WTC11 (cell line): ENCODE data around the gene WIPF3. TPM values are rescaled to one million over a fixed set of nuclear protein-coding genes. Genes with fewer than 3 reads are reported as not detected.

Experiments
- ATAC-seq: fragments of 200-7000 bp; cut with Tn5 transposase; 2 replicates; pipeline ENCODE4 v1.10.0; 2021; ENCODE audit warnings: mild to moderate bottlenecking, moderate library complexity
- CTCF ChIA-PET: fragments of 300-600 bp; sonication (Branson Sonifier 250); formaldehyde crosslinking; loops from one replicate; lab custom pipeline; 2021; ENCODE audit warnings: antibody characterized with exemption; lab: Charles Lee
- POLR2A ChIA-PET: fragments of 350-600 bp; sonication (Branson Sonifier 250); formaldehyde crosslinking; loops from one replicate; lab custom pipeline; 2021; ENCODE audit warnings: antibody characterized with exemption; lab: Charles Lee
- DNase-seq: peaks from one replicate; pipeline ENCODE4 v3.0.0; 2021; ENCODE audit warnings: low spot score
- H3K27ac Mint-ChIP-seq: 2 replicates; pipeline ENCODE4 v1.8.0; 2021; ENCODE audit warnings: mixed read lengths
- H3K27me3 Mint-ChIP-seq: 2 replicates; pipeline ENCODE4 v1.8.0; 2021; ENCODE audit warnings: low read depth, mild to moderate bottlenecking, moderate library complexity, mixed read lengths
- H3K36me3 Mint-ChIP-seq: 2 replicates; pipeline ENCODE4 v1.8.0; 2021; ENCODE audit warnings: mixed read lengths
- H3K4me1 Mint-ChIP-seq: 2 replicates; pipeline ENCODE4 v1.8.0; 2022; ENCODE audit warnings: mixed read lengths
- H3K4me3 Mint-ChIP-seq: 2 replicates; pipeline ENCODE4 v1.8.0; 2021; ENCODE audit warnings: mild to moderate bottlenecking, moderate library complexity, mixed read lengths
- H3K9me3 Mint-ChIP-seq: 2 replicates; pipeline ENCODE4 v1.8.0; 2021; ENCODE audit warnings: mixed read lengths
- AFF4 ChIP-seq: sonication (generic); formaldehyde crosslinking; IDR thresholded peaks from 2 replicates; pipeline ENCODE4 v1.8.1; 2023; ENCODE audit warnings: mild to moderate bottlenecking, missing genetic modification reagents, borderline replicate concordance
- CREM ChIP-seq: sonication (generic); formaldehyde crosslinking; IDR thresholded peaks from 2 replicates; pipeline ENCODE4 v1.8.1; 2022; ENCODE audit warnings: mild to moderate bottlenecking, missing genetic modification reagents, moderate library complexity
- E2F1 ChIP-seq: sonication (generic); formaldehyde crosslinking; IDR thresholded peaks from 2 replicates; pipeline ENCODE4 v1.8.0; 2022; ENCODE audit warnings: mild to moderate bottlenecking, missing genetic modification reagents
- ETV6 ChIP-seq: sonication (generic); formaldehyde crosslinking; IDR thresholded peaks from 2 replicates; pipeline ENCODE4 v1.8.1; 2022; ENCODE audit warnings: mild to moderate bottlenecking, missing genetic modification reagents
- FOXK1 ChIP-seq: sonication (generic); formaldehyde crosslinking; IDR thresholded peaks from 2 replicates; pipeline ENCODE4 v1.8.0; 2022; ENCODE audit warnings: mild to moderate bottlenecking, moderate library complexity, missing genetic modification reagents
- GABPB1 ChIP-seq: sonication (generic); formaldehyde crosslinking; IDR thresholded peaks from 2 replicates; pipeline ENCODE4 v1.8.1; 2023; ENCODE audit warnings: mild to moderate bottlenecking, missing genetic modification reagents
- HMGXB4 ChIP-seq: sonication (generic); formaldehyde crosslinking; IDR thresholded peaks from 2 replicates; pipeline ENCODE4 v1.8.1; 2023; ENCODE audit warnings: mild to moderate bottlenecking, moderate library complexity, missing genetic modification reagents
- IRF2 ChIP-seq: sonication (generic); formaldehyde crosslinking; IDR thresholded peaks from 2 replicates; pipeline ENCODE4 v1.8.0; 2022; ENCODE audit warnings: low read depth, missing genetic modification reagents, borderline replicate concordance
- JAZF1 ChIP-seq: fragments of 250-450 bp; sonication (Bioruptor Pico); IDR thresholded peaks from 2 replicates; pipeline ENCODE4 v1.9.0; 2021; ENCODE audit warnings: moderate library complexity, mild to moderate bottlenecking, inconsistent platforms
- MAX ChIP-seq: sonication (generic); formaldehyde crosslinking; IDR thresholded peaks from 2 replicates; pipeline ENCODE4 v1.8.0; 2022; ENCODE audit warnings: mild to moderate bottlenecking, missing genetic modification reagents
- NFE2L1 ChIP-seq: sonication (generic); formaldehyde crosslinking; IDR thresholded peaks from 2 replicates; pipeline ENCODE4 v1.8.1; 2023; ENCODE audit warnings: missing genetic modification reagents
- NR2C2 ChIP-seq: sonication (generic); formaldehyde crosslinking; IDR thresholded peaks from 2 replicates; pipeline ENCODE4 v1.8.0; 2022; ENCODE audit warnings: mild to moderate bottlenecking, missing genetic modification reagents
- NR3C1 ChIP-seq: sonication (generic); formaldehyde crosslinking; conservative IDR thresholded peaks from 2 replicates; pipeline ENCODE4 v1.8.1; 2023; ENCODE audit warnings: low read depth, mild to moderate bottlenecking, missing genetic modification reagents
- PRRX2 ChIP-seq: fragments of 250-450 bp; sonication (Bioruptor Pico); IDR thresholded peaks from 2 replicates; pipeline ENCODE4 v1.8.0; 2021; ENCODE audit warnings: mild to moderate bottlenecking
- SOX15 ChIP-seq: fragments of 250-450 bp; sonication (Bioruptor Pico); IDR thresholded peaks from 2 replicates; pipeline ENCODE4 v1.9.0; 2021; ENCODE audit warnings: mild to moderate bottlenecking
- total RNA-seq: library from RNA; stranded (reverse); gene quantifications from 3 replicates; pipeline ENCODE4 v1.2.3, GENCODE V29; 2021
- TF ChIP-seq, protein P1 (sequence below): fragments of 250-450 bp; sonication (Bioruptor Pico); IDR thresholded peaks from 2 replicates; pipeline ENCODE4 v1.9.0; 2021; ENCODE audit warnings: mild to moderate bottlenecking, borderline replicate concordance
- TF ChIP-seq, protein P2 (sequence below): sonication (generic); formaldehyde crosslinking; IDR thresholded peaks from 2 replicates; pipeline ENCODE4 v1.8.1; 2022; ENCODE audit warnings: mild to moderate bottlenecking, missing genetic modification reagents, moderate library complexity, borderline replicate concordance
- TF ChIP-seq, protein P3 (sequence below): sonication (generic); formaldehyde crosslinking; IDR thresholded peaks from 2 replicates; pipeline ENCODE4 v1.8.1; 2022; ENCODE audit warnings: mild to moderate bottlenecking, moderate library complexity, missing genetic modification reagents
- TF ChIP-seq, protein P4 (sequence below): sonication (generic); formaldehyde crosslinking; IDR thresholded peaks from 2 replicates; pipeline ENCODE4 v1.8.0; 2023; ENCODE audit warnings: missing genetic modification reagents

Gene WIPF3
- total RNA-seq, 1 experiment from 2014 or later = 9.9 TPM

DNA sequence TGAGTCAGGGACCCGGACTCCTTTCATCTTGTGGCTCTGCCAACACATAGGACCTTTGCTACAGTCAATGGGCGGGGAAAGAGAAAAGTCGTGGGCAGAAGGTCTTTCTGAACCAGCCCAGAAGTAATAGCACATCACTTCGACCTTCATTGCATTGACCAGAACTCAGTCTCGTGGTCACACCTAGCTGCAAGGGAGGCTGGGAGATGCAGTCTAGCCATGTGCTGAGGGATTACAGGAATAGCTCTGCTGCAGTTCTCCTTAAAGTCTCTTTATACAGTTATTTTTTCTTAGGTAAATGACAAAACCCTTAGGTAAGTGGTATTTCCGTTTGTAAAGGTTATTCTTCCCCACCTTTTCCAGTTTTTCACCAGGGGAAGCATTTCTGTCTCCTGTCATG is 25.4 kb downstream of the WIPF3 start:
- ChIA-PET CTCF (no interaction called here), POLR2A (no interaction called here)
- no peak for ATAC-seq
- Mint-ChIP-seq H3K4me1 (no peaks in the 10 kb centered on the region), H3K27me3 (no peaks in the 10 kb centered on the region), H3K4me3 (no peak overlapping the region), H3K9me3 (peaks cover 16% of the 10 kb centered on the region), H3K36me3 (peaks cover 8% of the 10 kb centered on the region), H3K27ac (no peak overlapping the region)
- DNase-seq = no peak
- TF ChIP-seq NR2C2 (CRISPR knock-in tag) = no peak

DNA sequence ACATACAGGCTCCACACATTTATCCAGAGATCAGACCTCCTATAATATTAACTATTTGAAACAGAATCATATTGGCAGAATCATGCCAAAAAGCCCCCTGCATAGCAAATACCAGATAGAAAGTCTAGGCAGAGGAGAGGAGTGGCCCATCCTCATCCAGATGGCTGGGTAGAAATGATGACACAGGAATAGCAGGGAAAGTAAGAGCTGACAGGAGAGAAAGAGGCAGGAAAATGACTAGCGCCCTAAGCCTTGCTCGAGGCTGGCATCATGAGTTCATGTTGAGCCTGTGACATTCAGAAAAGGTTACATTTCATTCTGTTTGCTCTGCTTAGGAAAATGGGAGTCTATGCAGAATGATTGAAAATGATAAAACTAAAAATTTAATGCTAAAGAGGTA is 27.6 kb downstream of the WIPF3 start:
- DNase-seq (no peak), ATAC-seq (no peak)
- Mint-ChIP-seq H3K36me3 (peaks cover 8% of the 10 kb centered on the region), H3K9me3 (peaks cover 16% of the 10 kb centered on the region), H3K27me3 (no peaks in the 10 kb centered on the region), H3K27ac (no peak overlapping the region), H3K4me3 (no peak overlapping the region), H3K4me1 (no peaks in the 10 kb centered on the region)
- CTCF ChIA-PET = no interaction called here
- POLR2A ChIA-PET = no interaction called here
- no peak for TF ChIP-seq ETV6 (CRISPR knock-in tag)
- TF ChIP-seq NR2C2 (CRISPR knock-in tag) = no peak
- no peak for TF ChIP-seq E2F1
- no peak for TF ChIP-seq CREM (CRISPR knock-in tag)
- TF ChIP-seq MAX = no peak
- no peak for TF ChIP-seq SOX15 (CRISPR knock-in tag)
- TF ChIP-seq, protein P1, sequence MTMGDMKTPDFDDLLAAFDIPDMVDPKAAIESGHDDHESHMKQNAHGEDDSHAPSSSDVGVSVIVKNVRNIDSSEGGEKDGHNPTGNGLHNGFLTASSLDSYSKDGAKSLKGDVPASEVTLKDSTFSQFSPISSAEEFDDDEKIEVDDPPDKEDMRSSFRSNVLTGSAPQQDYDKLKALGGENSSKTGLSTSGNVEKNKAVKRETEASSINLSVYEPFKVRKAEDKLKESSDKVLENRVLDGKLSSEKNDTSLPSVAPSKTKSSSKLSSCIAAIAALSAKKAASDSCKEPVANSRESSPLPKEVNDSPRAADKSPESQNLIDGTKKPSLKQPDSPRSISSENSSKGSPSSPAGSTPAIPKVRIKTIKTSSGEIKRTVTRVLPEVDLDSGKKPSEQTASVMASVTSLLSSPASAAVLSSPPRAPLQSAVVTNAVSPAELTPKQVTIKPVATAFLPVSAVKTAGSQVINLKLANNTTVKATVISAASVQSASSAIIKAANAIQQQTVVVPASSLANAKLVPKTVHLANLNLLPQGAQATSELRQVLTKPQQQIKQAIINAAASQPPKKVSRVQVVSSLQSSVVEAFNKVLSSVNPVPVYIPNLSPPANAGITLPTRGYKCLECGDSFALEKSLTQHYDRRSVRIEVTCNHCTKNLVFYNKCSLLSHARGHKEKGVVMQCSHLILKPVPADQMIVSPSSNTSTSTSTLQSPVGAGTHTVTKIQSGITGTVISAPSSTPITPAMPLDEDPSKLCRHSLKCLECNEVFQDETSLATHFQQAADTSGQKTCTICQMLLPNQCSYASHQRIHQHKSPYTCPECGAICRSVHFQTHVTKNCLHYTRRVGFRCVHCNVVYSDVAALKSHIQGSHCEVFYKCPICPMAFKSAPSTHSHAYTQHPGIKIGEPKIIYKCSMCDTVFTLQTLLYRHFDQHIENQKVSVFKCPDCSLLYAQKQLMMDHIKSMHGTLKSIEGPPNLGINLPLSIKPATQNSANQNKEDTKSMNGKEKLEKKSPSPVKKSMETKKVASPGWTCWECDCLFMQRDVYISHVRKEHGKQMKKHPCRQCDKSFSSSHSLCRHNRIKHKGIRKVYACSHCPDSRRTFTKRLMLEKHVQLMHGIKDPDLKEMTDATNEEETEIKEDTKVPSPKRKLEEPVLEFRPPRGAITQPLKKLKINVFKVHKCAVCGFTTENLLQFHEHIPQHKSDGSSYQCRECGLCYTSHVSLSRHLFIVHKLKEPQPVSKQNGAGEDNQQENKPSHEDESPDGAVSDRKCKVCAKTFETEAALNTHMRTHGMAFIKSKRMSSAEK (CRISPR knock-in tag) = no peak
- TF ChIP-seq, protein P2, sequence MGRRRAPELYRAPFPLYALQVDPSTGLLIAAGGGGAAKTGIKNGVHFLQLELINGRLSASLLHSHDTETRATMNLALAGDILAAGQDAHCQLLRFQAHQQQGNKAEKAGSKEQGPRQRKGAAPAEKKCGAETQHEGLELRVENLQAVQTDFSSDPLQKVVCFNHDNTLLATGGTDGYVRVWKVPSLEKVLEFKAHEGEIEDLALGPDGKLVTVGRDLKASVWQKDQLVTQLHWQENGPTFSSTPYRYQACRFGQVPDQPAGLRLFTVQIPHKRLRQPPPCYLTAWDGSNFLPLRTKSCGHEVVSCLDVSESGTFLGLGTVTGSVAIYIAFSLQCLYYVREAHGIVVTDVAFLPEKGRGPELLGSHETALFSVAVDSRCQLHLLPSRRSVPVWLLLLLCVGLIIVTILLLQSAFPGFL (CRISPR knock-in tag) = no peak
- no peak for TF ChIP-seq IRF2 (CRISPR knock-in tag)
- no peak for TF ChIP-seq FOXK1
- no peak for TF ChIP-seq NR3C1 (CRISPR knock-in tag)
- TF ChIP-seq NFE2L1 (CRISPR knock-in tag) = no peak
- no peak for TF ChIP-seq HMGXB4 (CRISPR knock-in tag)
- TF ChIP-seq, protein P3, sequence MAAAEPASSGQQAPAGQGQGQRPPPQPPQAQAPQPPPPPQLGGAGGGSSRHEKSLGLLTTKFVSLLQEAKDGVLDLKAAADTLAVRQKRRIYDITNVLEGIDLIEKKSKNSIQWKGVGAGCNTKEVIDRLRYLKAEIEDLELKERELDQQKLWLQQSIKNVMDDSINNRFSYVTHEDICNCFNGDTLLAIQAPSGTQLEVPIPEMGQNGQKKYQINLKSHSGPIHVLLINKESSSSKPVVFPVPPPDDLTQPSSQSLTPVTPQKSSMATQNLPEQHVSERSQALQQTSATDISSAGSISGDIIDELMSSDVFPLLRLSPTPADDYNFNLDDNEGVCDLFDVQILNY (CRISPR knock-in tag) = no peak
- TF ChIP-seq GABPB1 = no peak
- TF ChIP-seq AFF4 (CRISPR knock-in tag) = no peak
- TF ChIP-seq JAZF1 (CRISPR knock-in tag) = no peak
- no peak for TF ChIP-seq PRRX2 (CRISPR knock-in tag)
- TF ChIP-seq, protein P4, sequence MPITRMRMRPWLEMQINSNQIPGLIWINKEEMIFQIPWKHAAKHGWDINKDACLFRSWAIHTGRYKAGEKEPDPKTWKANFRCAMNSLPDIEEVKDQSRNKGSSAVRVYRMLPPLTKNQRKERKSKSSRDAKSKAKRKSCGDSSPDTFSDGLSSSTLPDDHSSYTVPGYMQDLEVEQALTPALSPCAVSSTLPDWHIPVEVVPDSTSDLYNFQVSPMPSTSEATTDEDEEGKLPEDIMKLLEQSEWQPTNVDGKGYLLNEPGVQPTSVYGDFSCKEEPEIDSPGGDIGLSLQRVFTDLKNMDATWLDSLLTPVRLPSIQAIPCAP = no peak
